GM03348 (cell line): ENCODE results near the gene ANKRD30B.
A peak's percentile ranks its signal among the peaks of the same experiment; 100 is the strongest.
"Not testable (repeated sequence)": the region's sequence is repeated elsewhere in the genome, so short reads cannot be mapped to it uniquely, and the experiment has no call there.

ENCODE experiments used
- DNase-seq: peaks from one replicate; pipeline ENCODE4 v3.0.0; 2012; ENCODE audit warnings: low spot score

ANKRD30B gene

GRCh38 chr18:14747513-14748474 lies at the start of gene ANKRD30B:
TSS of gene ANKRD30B (plus strand) at chr18:14748172. CDS start at chr18:14748420, 248 bp downstream.
- peak; percentile 2 for DNase-seq

- not testable (repeated sequence) for DNase-seq
Measured at GRCh38 chr18:14701286-14702040, 46.5 kb upstream of the ANKRD30B start.

GRCh38 chr18:14709761-14710160 lies 38.2 kb upstream of the ANKRD30B start:
- DNase-seq = not testable (repeated sequence)

- DNase-seq = not testable (repeated sequence)
Measured at GRCh38 chr18:14721569-14721968, 26.4 kb upstream of the ANKRD30B start.

GRCh38 chr18:14739056-14739455 lies 8.9 kb upstream of the ANKRD30B start:
- DNase-seq = not testable (repeated sequence)

- DNase-seq = no peak
Measured at GRCh38 chr18:14746897-14747296, 1.1 kb upstream of the ANKRD30B start.

GRCh38 chr18:14748496-14748895 lies 524 bp downstream of the ANKRD30B start:
- no peak for DNase-seq

- DNase-seq = not testable (repeated sequence)
Measured at GRCh38 chr18:14763566-14763965, 15.6 kb downstream of the ANKRD30B start.

GRCh38 chr18:14767474-14767873 lies 19.5 kb downstream of the ANKRD30B start:
- DNase-seq = no peak

GRCh38 chr18:14768241-14768640 lies 20.3 kb downstream of the ANKRD30B start:
- no peak for DNase-seq

GRCh38 chr18:14769381-14769780 lies 21.4 kb downstream of the ANKRD30B start:
- no peak for DNase-seq

- no peak for DNase-seq
Measured at GRCh38 chr18:14776801-14777200, 28.8 kb downstream of the ANKRD30B start.

- no peak for DNase-seq
Measured at GRCh38 chr18:14781671-14782070, 33.7 kb downstream of the ANKRD30B start.

- no peak for DNase-seq
Measured at GRCh38 chr18:14784133-14784532, 36.2 kb downstream of the ANKRD30B start.

- not testable (repeated sequence) for DNase-seq
Measured at GRCh38 chr18:14796876-14797275, 48.9 kb downstream of the ANKRD30B start.

GRCh38 chr18:14797969-14798764 lies 50.2 kb downstream of the ANKRD30B start:
- DNase-seq = not testable (repeated sequence)

GRCh38 chr18:14811081-14811480 lies 63.1 kb downstream of the ANKRD30B start:
- not testable (repeated sequence) for DNase-seq

GRCh38 chr18:14826972-14827632 lies 79.1 kb downstream of the ANKRD30B start:
- not testable (repeated sequence) for DNase-seq

- DNase-seq = not testable (repeated sequence)
Measured at GRCh38 chr18:14841607-14842006, 93.6 kb downstream of the ANKRD30B start.

GRCh38 chr18:14851533-14851932 lies 103.6 kb downstream of the ANKRD30B start:
- not testable (repeated sequence) for DNase-seq

- not testable (repeated sequence) for DNase-seq
Measured at GRCh38 chr18:14855634-14856033, 107.7 kb downstream of the ANKRD30B start.
